H1 (cell line): Measurements from ENCODE around the gene ATP1B3. TPM values are rescaled to one million over a fixed set of nuclear protein-coding genes. Genes with fewer than 3 reads are reported as not detected.

ENCODE experiments used
- BACH1 ChIP-seq: IDR thresholded peaks from 2 replicates; pipeline ENCODE4 v1.6.1; 2012; ENCODE audit warnings: low read length, improper control_type of control experiment
- CBX8 ChIP-seq: fragments of 300-800, 300-1000 bp; sonication (generic); IDR thresholded peaks from 2 replicates; pipeline ENCODE4 v1.7.1; 2016; ENCODE audit warnings: low read depth, low read length, borderline replicate concordance
- CHD2 ChIP-seq: IDR thresholded peaks from 2 replicates; pipeline ENCODE4 v1.6.1; 2012; ENCODE audit warnings: low read length, improper control_type of control experiment
- CHD7 ChIP-seq: fragments of 300-600 bp; sonication (generic); IDR thresholded peaks from 2 replicates; pipeline ENCODE4 v1.7.1; 2012; ENCODE audit warnings: low read length, moderate library complexity, mild to moderate bottlenecking, inconsistent platforms; ENCODE audit not compliant: insufficient replicate concordance
- CTBP2 ChIP-seq: IDR thresholded peaks from 2 replicates; pipeline ENCODE4 v1.7.0; 2011; ENCODE audit warnings: borderline replicate concordance, mild to moderate bottlenecking, moderate library complexity, mixed read lengths, low read length; ENCODE audit not compliant: insufficient read depth, insufficient read length
- GABPA ChIP-seq: IDR thresholded peaks from 2 replicates; pipeline ENCODE4 v1.6.1; 2011; ENCODE audit warnings: mild to moderate bottlenecking, low read length, moderate library complexity, borderline replicate concordance; ENCODE audit not compliant: insufficient read depth
- GTF2F1 ChIP-seq: IDR thresholded peaks from 2 replicates; pipeline ENCODE4 v1.6.1; 2012; ENCODE audit warnings: low read depth, low read length, improper control_type of control experiment, borderline replicate concordance
- KDM5A ChIP-seq: fragments of 200-600 bp; IDR thresholded peaks from 2 replicates; pipeline ENCODE4 v1.7.1; 2012; ENCODE audit warnings: mild to moderate bottlenecking, low read length, inconsistent platforms, mixed read lengths
- TCF12 ChIP-seq: IDR thresholded peaks from 2 replicates; pipeline ENCODE4 v1.6.1; 2011; ENCODE audit warnings: low read depth, mild to moderate bottlenecking, low read length
- polyA plus RNA-seq, 7 experiments: library from polyadenylated mRNA; depleted of rRNA in 3 of 7; stranded (reverse) in 5 of 7; unstranded in 2 of 7; fragments of >200 nt in 5 of 7; fragments of 200-250 nt in 2 of 7; gene quantifications; 1 replicate in 5 of 7; 2 replicates in 1 of 7; 4 replicates in 1 of 7; pipeline versions ENCODE4 v1.2.1 to v1.2.3, GENCODE V29; 2011 to 2013; ENCODE audit warnings: missing spikeins in 2 of 7, mixed read lengths in 2 of 7
- total RNA-seq: library from RNA; stranded (reverse); fragmentation: NEBNext Ultra II Directional; extraction: Animal tissue kit (Norgen Biotek cat#: 25700); gene quantifications from 2 replicates; pipeline ENCODE4 v1.2.1, GENCODE V29; 2021

ATP1B3 gene
- total and polyA plus RNA-seq, 2 of the 8 experiments (the other 6 are each of a cell fraction or from before 2014, with no cell fraction given): 233 to 342 TPM

GRCh38 chr3:141846050-141846433 lies 30.4 kb upstream of the ATP1B3 start (continued):
- no peak for TF ChIP-seq CHD7
- TF ChIP-seq CBX8: no peak
- no peak for TF ChIP-seq KDM5A
- no peak for TF ChIP-seq CHD2
- no peak for TF ChIP-seq TCF12
- TF ChIP-seq CTBP2: no peak
- TF ChIP-seq GTF2F1: no peak
- no peak for TF ChIP-seq GABPA
- no peak for TF ChIP-seq BACH1
